Testis (tissue), 3 donors: Measurements from ENCODE around the gene GNAI3. TPM values are rescaled to one million over a fixed set of nuclear protein-coding genes. Genes with fewer than 3 reads are reported as not detected.

Experiments used
- DNase-seq: peaks from one replicate; pipeline ENCODE4 v3.0.0-alpha.2; 2019
- H3K27ac ChIP-seq, 2 donors: fragments of 200-600 bp; sonication (generic); one replicate each; pipeline ENCODE4 v1.5.1; 2019
- H3K27me3 ChIP-seq: fragments of 200-600 bp; sonication (generic); one replicate; pipeline ENCODE4 v1.5.1; 2019
- H3K36me3 ChIP-seq: fragments of 200-600 bp; sonication (generic); one replicate; pipeline ENCODE4 v1.5.1; 2017; ENCODE audit warnings: low read depth; ENCODE audit errors: missing control alignments
- H3K4me1 ChIP-seq: fragments of 200-600 bp; sonication (generic); one replicate; pipeline ENCODE4 v1.5.1; 2019
- H3K4me3 ChIP-seq, 2 donors: fragments of 200-600 bp; sonication (generic); one replicate each; pipeline ENCODE4 v1.5.1; 2017 to 2019
- H3K9me3 ChIP-seq: fragments of 200-600 bp; sonication (generic); one replicate; pipeline ENCODE4 v1.5.1; 2017
- CTCF ChIP-seq, 3 experiments: fragments of 450-650 bp in 2 of 3; fragments of 200-600 bp in 1 of 3; sonication (generic) in 1 of 3; IDR thresholded peaks; one replicate each; pipeline ENCODE4 v1.5.1; 2016 to 2019; ENCODE audit warnings: antibody characterized with exemption in 3 of 3, mild to moderate bottlenecking in 2 of 3, moderate library complexity in 1 of 3
- POLR2A ChIP-seq: fragments of 450-650 bp; IDR thresholded peaks from one replicate; pipeline ENCODE4 v1.6.1; 2017; ENCODE audit warnings: antibody characterized with exemption, mild to moderate bottlenecking, moderate library complexity
- WGBS, 2 donors: methylation state at CpG; one replicate each; pipeline ENCODE4 v1.1.5; 2018; 5-methylcytosine and 5-hydroxymethylcytosine counted together
- intact Hi-C: fragments of 100-400 bp; cut with DNase I; formaldehyde crosslinking; loops from one replicate; pipeline ENCODE4 v1.15.1; 2023; ENCODE audit warnings: low total_unique reads
- polyA plus RNA-seq: library from polyadenylated mRNA; stranded (reverse); fragments of 350-450 nt; fragmentation: Illumina TruSeq; extraction: RNeasy Lipid Tissue Mini Kit (QIAGEN cat#74804); gene quantifications from one replicate; pipeline ENCODE4 v1.2.3, GENCODE V29; 2014; ENCODE audit warnings: low read depth, low replicate concordance; ENCODE audit not compliant: insufficient read depth
- total RNA-seq, 2 donors: library from RNA; depleted of rRNA; stranded (reverse); fragments of >200 nt; gene quantifications; one replicate each; pipeline ENCODE4 v1.2.3, GENCODE V29; 2016

Gene GNAI3
- total and polyA plus RNA-seq, 3 donors from 2014 or later: 5.7 to 5.9 (median 5.8) TPM

- H3K36me3 ChIP-seq: no peaks in the 10 kb centered on the region
- H3K9me3 ChIP-seq: no peaks in the 10 kb centered on the region
- WGBS, 2 donors: 85 to 91% methylated on average over 7 to 9 of the region's 9 CpGs
- H3K27ac ChIP-seq: no peak overlapping the region
- no peaks in the 10 kb centered on the region for H3K27me3 ChIP-seq
- no peak overlapping the region for H3K4me3 ChIP-seq
- no peak for DNase-seq
- TF ChIP-seq POLR2A (no peak), CTCF (IDR thresholded peaks at IDR 0.05) (no peak)
- H3K4me1 ChIP-seq: peaks cover 19% of the 10 kb centered on the region
- intact Hi-C loops: loop anchor here (5.0 to 10.0 kb wide), 2 partner anchors 92 to 346 kb away; partner anchors contain the start of genes AHCYL1 and GNAI3
Observed at GRCh38 chr1:109639063-109639840, 90.8 kb downstream of the GNAI3 start.

- DNase-seq: no peak
- Histone ChIP-seq H3K27ac (no peak overlapping the region), H3K9me3 (no peaks in the 10 kb centered on the region), H3K36me3 (no peaks in the 10 kb centered on the region), H3K4me3 (no peak overlapping the region), H3K27me3 (no peaks in the 10 kb centered on the region), H3K4me1 (peaks cover 19% of the 10 kb centered on the region)
- TF ChIP-seq POLR2A: no peak
- no peak for TF ChIP-seq CTCF (IDR thresholded peaks at IDR 0.05)
- 74 to 76% methylated on average over 6 of the region's 6 CpGs for WGBS, 2 donors
- intact Hi-C loops: loop anchor here (5.0 to 10.0 kb wide), 3 partner anchors 93 to 345 kb away; partner anchors contain the start of genes AHCYL1 and GNAI3
Observed at GRCh38 chr1:109639841-109640184, 91.4 kb downstream of the GNAI3 start.

DNA sequence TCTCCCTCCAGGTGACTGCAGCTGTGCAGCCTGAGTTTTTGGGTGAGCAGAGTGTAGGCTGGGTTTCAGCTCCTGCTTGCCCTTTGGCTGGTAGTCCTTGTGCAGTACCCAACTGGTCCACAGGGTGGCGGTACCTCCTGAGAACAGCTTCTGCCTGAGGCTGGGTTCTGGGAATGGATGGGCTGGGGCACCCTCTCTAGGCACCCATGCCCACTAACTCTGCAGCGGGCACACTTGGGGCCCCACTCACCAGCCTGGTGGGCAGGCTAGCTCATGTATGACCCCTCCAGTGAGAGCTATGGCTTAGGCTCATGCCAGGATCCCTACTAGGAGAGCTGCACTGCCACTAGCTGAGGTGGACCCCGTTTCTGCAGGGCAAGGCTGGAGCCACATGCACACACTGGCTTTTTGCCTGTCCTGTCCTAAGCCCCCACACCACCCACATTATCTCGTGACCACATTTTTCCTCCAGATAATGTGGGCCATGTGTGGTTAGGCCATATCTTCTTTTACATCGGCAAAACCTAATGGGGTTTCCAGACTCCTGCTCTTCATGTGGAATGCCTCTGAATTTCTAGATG, 92.0 kb downstream of the GNAI3 start:
- Histone ChIP-seq H3K4me3 (no peak overlapping the region), H3K27ac (no peak overlapping the region), H3K27me3 (no peaks in the 10 kb centered on the region), H3K9me3 (no peaks in the 10 kb centered on the region), H3K4me1 (peaks cover 19% of the 10 kb centered on the region), H3K36me3 (no peaks in the 10 kb centered on the region)
- intact Hi-C loops: loop anchor here (5.0 kb wide), 1 partner anchor 132 kb away; no protein-coding TSS in a partner anchor
- TF ChIP-seq POLR2A: no peak
- TF ChIP-seq CTCF (IDR thresholded peaks at IDR 0.05): peak; percentile 89 to 98 (median 90)
- WGBS, 2 donors: 52 to 74% methylated on average over 3 to 5 of the region's 5 CpGs
- peak; percentile 95 for DNase-seq

DNA sequence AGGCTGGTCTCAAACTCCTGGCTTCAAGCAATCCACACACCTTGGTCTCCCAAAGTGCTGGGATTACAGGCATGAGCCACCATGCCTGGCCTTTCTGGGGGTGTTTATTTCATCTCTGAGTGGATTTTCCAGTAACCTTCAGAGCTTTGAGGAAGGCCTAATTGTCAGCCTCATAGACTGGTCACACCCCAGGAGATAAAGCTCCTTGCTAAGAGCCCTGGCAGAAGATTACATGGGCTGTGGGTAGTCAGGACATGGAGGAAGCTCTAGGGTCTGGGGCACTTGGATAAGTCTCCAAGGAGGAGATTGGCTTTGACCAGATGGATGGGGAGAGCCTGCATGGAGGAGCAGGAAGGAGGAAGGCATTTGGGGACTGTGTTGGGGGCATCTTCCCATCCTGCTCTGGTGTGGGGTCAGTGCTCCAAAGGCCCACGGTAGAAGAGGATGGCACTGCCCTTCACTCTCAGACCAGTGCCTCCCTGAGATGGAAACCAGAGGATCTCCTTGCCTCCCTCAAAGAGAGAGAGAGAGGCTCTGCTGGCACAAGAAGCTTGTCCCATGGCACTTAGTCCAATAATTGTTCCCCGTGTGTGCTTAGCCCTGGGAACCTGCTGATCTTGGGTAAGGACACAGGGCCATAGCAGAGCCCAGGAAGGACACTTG, 92.8 kb downstream of the GNAI3 start:
- Histone ChIP-seq H3K27ac (no peak overlapping the region), H3K4me3 (no peak overlapping the region), H3K9me3 (no peaks in the 10 kb centered on the region), H3K27me3 (no peaks in the 10 kb centered on the region), H3K36me3 (no peaks in the 10 kb centered on the region), H3K4me1 (peaks cover 14% of the 10 kb centered on the region)
- WGBS, 2 donors: 83 to 100% methylated on average over 1 to 2 of the region's 2 CpGs
- intact Hi-C loops: loop anchor here (5.0 kb wide), 1 partner anchor 131 kb away; no protein-coding TSS in a partner anchor
- TF ChIP-seq CTCF (IDR thresholded peaks at IDR 0.05) (no peak), POLR2A (no peak)
- peak; percentile 4 for DNase-seq
